Panc1 (cell line): ENCODE results near the gene PKD1. TPM values are rescaled to one million over a fixed set of nuclear protein-coding genes. Genes with fewer than 3 reads are reported as not detected.

Experiments
- ATAC-seq: fragments of 200-7000 bp; cut with Tn5 transposase; 2 replicates; pipeline ENCODE4 v1.9.1; 2020; ENCODE audit warnings: mild to moderate bottlenecking, moderate library complexity
- BruUV-seq: library from RNA; stranded (reverse); fragments of 400-500 nt; replicated peaks from 2 replicates; lab custom pipeline; 2021; lab: Mats Ljungman, UMichigan
- CTCF ChIA-PET: fragments of 300-600 bp; sonication (Branson Sonifier 250); formaldehyde crosslinking; loops from one replicate; lab custom pipeline; 2022; ENCODE audit warnings: antibody characterized with exemption; lab: Charles Lee
- POLR2A ChIA-PET: fragments of 300-600 bp; sonication (Branson Sonifier 250); formaldehyde crosslinking; loops from one replicate; lab custom pipeline; 2022; ENCODE audit warnings: antibody characterized with exemption; lab: Charles Lee
- DNase-seq: peaks from one replicate; pipeline ENCODE4 v3.0.0-alpha.2; 2010; ENCODE audit warnings: low read depth, low spot score
- H3K27ac ChIP-seq: 2 replicates; pipeline ENCODE4 v1.5.1; 2011; ENCODE audit warnings: mild to moderate bottlenecking, low read length, inconsistent platforms
- H3K27me3 ChIP-seq: fragments of 200-500 bp; sonication (Bioruptor generic); 2 replicates; pipeline ENCODE4 v1.6.0; 2014; ENCODE audit warnings: low read length, inconsistent platforms; ENCODE audit not compliant: control insufficient read depth, insufficient read depth
- H3K36me3 ChIP-seq: fragments of 200-500 bp; sonication (Bioruptor generic); 2 replicates; pipeline ENCODE4 v1.5.1; 2014; ENCODE audit warnings: inconsistent platforms, mild to moderate bottlenecking, low read length, moderate library complexity; ENCODE audit not compliant: control insufficient read depth, insufficient read depth
- H3K4me1 ChIP-seq: 2 replicates; pipeline ENCODE4 v1.5.1; 2011; ENCODE audit warnings: inconsistent platforms, mild to moderate bottlenecking, low read length, moderate library complexity; ENCODE audit not compliant: control insufficient read depth, insufficient read depth
- H3K4me3 ChIP-seq, 2 experiments: 2 replicates each; pipeline ENCODE4 v1.5.1; 2011 to 2012; ENCODE audit warnings: low read depth in 2 of 2, low read length in 2 of 2, mild to moderate bottlenecking in 2 of 2, inconsistent platforms in 1 of 2, moderate library complexity in 1 of 2
- H3K9me3 ChIP-seq: fragments of 200-500 bp; sonication (Bioruptor generic); 2 replicates; pipeline ENCODE4 v1.5.1; 2014; ENCODE audit warnings: low read depth, mild to moderate bottlenecking, inconsistent platforms, low read length, moderate library complexity; ENCODE audit not compliant: control insufficient read depth, insufficient read depth
- CTCF ChIP-seq: fragments of 450-650 bp; IDR thresholded peaks from 2 replicates; pipeline ENCODE4 v1.5.1; 2017; ENCODE audit warnings: mild to moderate bottlenecking
- POLR2AphosphoS5 ChIP-seq: IDR thresholded peaks from 2 replicates; pipeline ENCODE4 v1.6.1; 2012; ENCODE audit warnings: mild to moderate bottlenecking, low read depth, low read length, moderate library complexity
- SIN3A ChIP-seq: IDR thresholded peaks from 2 replicates; pipeline ENCODE4 v1.6.1; 2012; ENCODE audit warnings: low read depth, mild to moderate bottlenecking, low read length, moderate library complexity, borderline replicate concordance; ENCODE audit not compliant: insufficient read depth
- TCF7L2 ChIP-seq: IDR thresholded peaks from 2 replicates; pipeline ENCODE4 v1.6.1; 2011; ENCODE audit warnings: mild to moderate bottlenecking, low read depth, low read length, inconsistent platforms
- in situ Hi-C: cut with HindIII; loops from 2 replicates; pipeline ENCODE4 v1.10.0; 2016; ENCODE audit warnings: low sequenced_read_pairs, low pct_unique_long_range_greater_than_20kb
- intact Hi-C: fragments of 100-400 bp; cut with micrococcal nuclease; formaldehyde crosslinking; loops from one replicate; pipeline ENCODE4 v1.10.0; 2022; ENCODE audit not compliant: unreplicated experiment
- total RNA-seq: library from RNA; stranded (reverse); gene quantifications from one replicate; pipeline ENCODE4 v1.2.1, GENCODE V29; 2021; ENCODE audit not compliant: unreplicated experiment
- TF ChIP-seq, protein P1 (sequence below), 2 experiments: IDR thresholded peaks; 2 replicates each; pipeline ENCODE4 v1.6.1; 2011 to 2012; ENCODE audit warnings: low read depth in 2 of 2, control low read depth in 1 of 2, low read length in 1 of 2, mild to moderate bottlenecking in 1 of 2, moderate library complexity in 1 of 2; ENCODE audit not compliant: insufficient read depth in 1 of 2

PKD1 gene
- total RNA-seq, 1 experiment from 2014 or later, result 279 TPM

GRCh38 chr16:2167068-2167638 is 31.5 kb upstream of the PKD1 start:
- H3K4me1 ChIP-seq, result no peaks in the 10 kb centered on the region
- no peak overlapping the region for H3K27ac ChIP-seq
- in situ Hi-C loops (no loop called here), intact Hi-C loops (no loop called here)
- H3K9me3 ChIP-seq, result no peaks in the 10 kb centered on the region
- TF ChIP-seq POLR2AphosphoS5 (no peak), TCF7L2 (no peak), SIN3A (no peak), CTCF (no peak)
- TF ChIP-seq, protein P1, sequence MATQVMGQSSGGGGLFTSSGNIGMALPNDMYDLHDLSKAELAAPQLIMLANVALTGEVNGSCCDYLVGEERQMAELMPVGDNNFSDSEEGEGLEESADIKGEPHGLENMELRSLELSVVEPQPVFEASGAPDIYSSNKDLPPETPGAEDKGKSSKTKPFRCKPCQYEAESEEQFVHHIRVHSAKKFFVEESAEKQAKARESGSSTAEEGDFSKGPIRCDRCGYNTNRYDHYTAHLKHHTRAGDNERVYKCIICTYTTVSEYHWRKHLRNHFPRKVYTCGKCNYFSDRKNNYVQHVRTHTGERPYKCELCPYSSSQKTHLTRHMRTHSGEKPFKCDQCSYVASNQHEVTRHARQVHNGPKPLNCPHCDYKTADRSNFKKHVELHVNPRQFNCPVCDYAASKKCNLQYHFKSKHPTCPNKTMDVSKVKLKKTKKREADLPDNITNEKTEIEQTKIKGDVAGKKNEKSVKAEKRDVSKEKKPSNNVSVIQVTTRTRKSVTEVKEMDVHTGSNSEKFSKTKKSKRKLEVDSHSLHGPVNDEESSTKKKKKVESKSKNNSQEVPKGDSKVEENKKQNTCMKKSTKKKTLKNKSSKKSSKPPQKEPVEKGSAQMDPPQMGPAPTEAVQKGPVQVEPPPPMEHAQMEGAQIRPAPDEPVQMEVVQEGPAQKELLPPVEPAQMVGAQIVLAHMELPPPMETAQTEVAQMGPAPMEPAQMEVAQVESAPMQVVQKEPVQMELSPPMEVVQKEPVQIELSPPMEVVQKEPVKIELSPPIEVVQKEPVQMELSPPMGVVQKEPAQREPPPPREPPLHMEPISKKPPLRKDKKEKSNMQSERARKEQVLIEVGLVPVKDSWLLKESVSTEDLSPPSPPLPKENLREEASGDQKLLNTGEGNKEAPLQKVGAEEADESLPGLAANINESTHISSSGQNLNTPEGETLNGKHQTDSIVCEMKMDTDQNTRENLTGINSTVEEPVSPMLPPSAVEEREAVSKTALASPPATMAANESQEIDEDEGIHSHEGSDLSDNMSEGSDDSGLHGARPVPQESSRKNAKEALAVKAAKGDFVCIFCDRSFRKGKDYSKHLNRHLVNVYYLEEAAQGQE (IDR thresholded peaks at IDR 0.05; ENCODE audit: insufficient read depth in 1 of 2, low read depth in 2 of 2, low read length in 1 of 2), result no peak
- no peak for DNase-seq
- no peak for ATAC-seq
- H3K27me3 ChIP-seq, result no peaks in the 10 kb centered on the region
- H3K4me3 ChIP-seq, result no peak overlapping the region
- ChIA-PET CTCF (no interaction called here), POLR2A (no interaction called here)
- H3K36me3 ChIP-seq, result peaks cover 4% of the 10 kb centered on the region; the same call in 1 of the 2 replicates
- BruUV-seq, result no TSS peak

DNA sequence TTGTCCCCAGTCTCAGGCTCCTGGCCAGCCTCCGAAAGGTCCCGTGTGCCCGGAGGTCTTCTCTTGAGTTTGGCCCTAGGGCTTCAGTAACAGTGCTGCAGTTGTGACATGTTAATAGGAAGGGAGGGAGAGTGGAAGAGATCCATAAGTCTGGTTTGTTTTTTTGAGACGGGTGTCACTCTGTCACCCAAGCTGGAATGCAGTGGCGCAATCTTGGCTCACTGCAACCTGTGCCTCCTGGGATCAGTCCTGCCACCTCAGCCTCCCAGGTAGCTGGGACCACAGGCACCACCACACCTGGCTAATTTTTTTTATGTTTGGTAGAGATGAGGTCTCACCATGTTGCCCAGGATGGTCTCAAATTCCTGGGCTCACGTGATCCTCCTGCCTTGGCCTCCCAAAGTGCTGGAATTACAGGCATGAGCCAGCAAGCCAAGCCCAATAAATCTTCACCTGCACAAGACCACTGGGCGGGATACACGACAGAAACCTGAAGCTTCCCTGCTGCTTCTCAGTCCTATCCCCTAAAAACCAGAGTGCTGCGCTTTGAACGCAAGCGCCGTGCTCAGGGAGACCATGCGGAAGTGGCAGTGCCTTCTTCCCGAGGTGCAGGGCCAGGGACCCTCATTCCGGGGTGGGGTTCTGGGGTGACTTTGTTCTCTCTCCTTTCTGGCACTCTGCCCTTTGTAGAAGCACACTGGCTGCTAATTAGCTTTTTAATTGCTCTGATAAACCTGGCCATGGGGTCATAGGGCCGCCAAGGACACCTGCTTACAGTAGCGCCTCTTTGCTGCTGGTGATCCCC is 30.8 kb upstream of the PKD1 start:
- no peaks in the 10 kb centered on the region for H3K27me3 ChIP-seq
- TSS peak; percentile 32 for BruUV-seq
- no peak for ATAC-seq
- no peak overlapping the region for H3K4me3 ChIP-seq
- in situ Hi-C loops, result no loop called here
- no peaks in the 10 kb centered on the region for H3K4me1 ChIP-seq
- ChIA-PET CTCF (no interaction called here), POLR2A (interaction anchor here (0.9 kb wide), 1 partner anchor 11 kb away, joined by 3 read pairs; the partner anchor contains the start of gene TRAF7)
- intact Hi-C loops, result no loop called here
- no peaks in the 10 kb centered on the region for H3K9me3 ChIP-seq
- no peak for DNase-seq
- no peak overlapping the region for H3K27ac ChIP-seq
- TF ChIP-seq TCF7L2, result no peak
- TF ChIP-seq POLR2AphosphoS5, result no peak
- TF ChIP-seq, protein P1 (IDR thresholded peaks at IDR 0.05; ENCODE audit: insufficient read depth in 1 of 2, low read depth in 2 of 2, low read length in 1 of 2), result no peak
- H3K36me3 ChIP-seq, result peaks cover 4% of the 10 kb centered on the region; the same call in 1 of the 2 replicates
